ENCODE measurements around the gene PCAT6.

- no peak for TF ChIP-seq CTCF (IDR thresholded peaks at IDR 0.05)
- TF ChIP-seq POLR2A (IDR thresholded peaks at IDR 0.05): no peak
These were observed 47.6 kb downstream of the PCAT6 start for GRCh38 chr1:202858331-202858730.

All from body of pancreas (tissue), 4 donors.